ENCODE measurements around the gene ST3GAL3.

ST3GAL3 gene

GRCh38 chr1:43873851-43874250 lies 166.5 kb downstream of the ST3GAL3 start:
- no peaks in the 10 kb centered on the region for H3K9me3 ChIP-seq (ENCODE audit: control insufficient read depth in 1 of 2, low read length in 2 of 2)
- no peaks in the 10 kb centered on the region for H3K27me3 ChIP-seq (ENCODE audit: low read depth, low read length)
- peaks cover 0 to 4% of the 10 kb centered on the region in 2 donors for H3K4me1 ChIP-seq (ENCODE audit: control insufficient read depth in 1 of 2, insufficient read depth in 2 of 2, low read length in 2 of 2)

DNA sequence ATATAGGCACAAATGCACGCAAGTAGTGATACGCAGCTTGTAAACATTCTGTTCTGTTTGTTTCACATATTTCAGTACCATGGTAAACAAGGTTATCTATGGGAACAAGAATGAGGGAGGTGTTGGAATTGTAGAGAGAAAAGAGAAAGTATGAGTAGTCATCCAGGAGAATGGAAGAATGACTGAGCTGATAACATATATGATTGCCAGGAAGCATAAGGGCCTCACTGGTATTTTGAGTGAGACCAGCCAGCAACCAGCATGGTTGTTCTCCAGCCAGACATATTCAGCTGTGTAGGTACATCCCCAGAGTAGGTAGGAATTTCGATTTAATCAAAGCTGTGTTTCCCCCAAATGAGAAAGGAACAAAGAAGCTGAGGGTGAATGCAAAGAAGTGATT lies 167.4 kb downstream of the ST3GAL3 start:
- no peak overlapping the region for H3K4me3 ChIP-seq (ENCODE audit: low read depth in 1 of 2, low read length in 2 of 2)
- H3K9me3 ChIP-seq (ENCODE audit: control insufficient read depth in 1 of 2, low read length in 2 of 2): no peaks in the 10 kb centered on the region
- H3K36me3 ChIP-seq (ENCODE audit: control insufficient read depth in 1 of 2, insufficient read depth in 2 of 2, low read length in 2 of 2): no peaks in the 10 kb centered on the region
- H3K27ac ChIP-seq (ENCODE audit: low read length): no peak overlapping the region
- no peaks in the 10 kb centered on the region for H3K27me3 ChIP-seq (ENCODE audit: low read depth, low read length)
- no peaks in the 10 kb centered on the region for H3K4me1 ChIP-seq (ENCODE audit: control insufficient read depth in 1 of 2, insufficient read depth in 2 of 2, low read length in 2 of 2)

More at GRCh38 chr1:43873851-43874250, 166.5 kb downstream of the ST3GAL3 start:
- Histone ChIP-seq H3K27ac (ENCODE audit: low read length) (no peak overlapping the region), H3K36me3 (ENCODE audit: control insufficient read depth in 1 of 2, insufficient read depth in 2 of 2, low read length in 2 of 2) (no peaks in the 10 kb centered on the region), H3K4me3 (ENCODE audit: low read depth in 1 of 2, low read length in 2 of 2) (no peak overlapping the region)

GRCh38 chr1:43875331-43875730 lies 168.0 kb downstream of the ST3GAL3 start:
- Histone ChIP-seq H3K36me3 (ENCODE audit: control insufficient read depth in 1 of 2, insufficient read depth in 2 of 2, low read length in 2 of 2) (no peaks in the 10 kb centered on the region), H3K4me3 (ENCODE audit: low read depth in 1 of 2, low read length in 2 of 2) (no peak overlapping the region), H3K9me3 (ENCODE audit: control insufficient read depth in 1 of 2, low read length in 2 of 2) (no peaks in the 10 kb centered on the region), H3K27ac (ENCODE audit: low read length) (no peak overlapping the region), H3K27me3 (ENCODE audit: low read depth, low read length) (no peaks in the 10 kb centered on the region), H3K4me1 (ENCODE audit: control insufficient read depth in 1 of 2, insufficient read depth in 2 of 2, low read length in 2 of 2) (no peaks in the 10 kb centered on the region)

DNA sequence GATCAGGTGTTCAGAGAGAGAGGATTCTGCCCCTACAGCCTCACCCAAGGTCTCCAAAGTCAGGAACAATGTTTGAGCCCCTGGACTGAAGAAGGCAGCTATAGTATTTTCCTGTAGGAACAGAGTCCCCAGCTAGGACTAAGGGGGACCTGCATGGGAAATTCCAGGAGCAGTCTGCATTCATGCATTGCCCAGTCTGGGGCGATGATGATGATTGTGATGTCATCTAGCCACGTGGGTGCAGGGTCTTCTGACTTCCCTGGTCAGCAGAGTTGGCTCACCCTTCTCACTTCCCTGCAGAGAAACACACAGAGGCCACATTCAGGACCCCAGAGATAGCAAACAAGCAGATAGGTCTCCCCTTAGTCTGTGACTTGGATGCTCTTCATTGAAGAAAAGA lies 169.8 kb downstream of the ST3GAL3 start:
- H3K36me3 ChIP-seq (ENCODE audit: control insufficient read depth in 1 of 2, insufficient read depth in 2 of 2, low read length in 2 of 2): no peaks in the 10 kb centered on the region
- H3K4me1 ChIP-seq (ENCODE audit: control insufficient read depth in 1 of 2, insufficient read depth in 2 of 2, low read length in 2 of 2): no peaks in the 10 kb centered on the region
- H3K9me3 ChIP-seq (ENCODE audit: control insufficient read depth in 1 of 2, low read length in 2 of 2): no peaks in the 10 kb centered on the region
- H3K27ac ChIP-seq (ENCODE audit: low read length): no peak overlapping the region
- no peaks in the 10 kb centered on the region for H3K27me3 ChIP-seq (ENCODE audit: low read depth, low read length)
- no peak overlapping the region for H3K4me3 ChIP-seq (ENCODE audit: low read depth in 1 of 2, low read length in 2 of 2)

DNA sequence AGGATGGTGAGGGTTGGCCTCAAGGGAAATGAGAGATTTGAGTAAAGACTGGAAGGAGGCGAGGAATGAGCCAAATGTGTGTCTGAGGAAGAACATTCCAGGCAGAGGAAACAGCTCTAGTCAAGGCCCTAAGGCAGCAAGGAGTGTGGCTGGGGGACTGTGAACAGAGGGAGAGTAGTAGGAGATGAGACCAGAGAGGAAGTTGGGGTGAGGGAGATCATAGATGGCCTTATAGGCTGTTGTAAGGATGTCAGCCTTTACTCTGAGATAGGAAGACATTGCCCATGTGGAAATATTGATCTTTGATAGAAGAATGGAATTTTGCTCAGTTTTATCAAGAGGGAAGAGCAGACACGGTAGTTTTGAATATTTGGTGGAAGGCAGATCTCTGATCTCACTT lies 171.1 kb downstream of the ST3GAL3 start:
- no peak overlapping the region for H3K27ac ChIP-seq (ENCODE audit: low read length)
- H3K36me3 ChIP-seq (ENCODE audit: control insufficient read depth in 1 of 2, insufficient read depth in 2 of 2, low read length in 2 of 2): no peaks in the 10 kb centered on the region

GRCh38 chr1:43878854-43879253 lies 171.5 kb downstream of the ST3GAL3 start:
- H3K27ac ChIP-seq (ENCODE audit: low read length): no peak overlapping the region
- no peaks in the 10 kb centered on the region for H3K27me3 ChIP-seq (ENCODE audit: low read depth, low read length)
- no peaks in the 10 kb centered on the region for H3K9me3 ChIP-seq (ENCODE audit: control insufficient read depth in 1 of 2, low read length in 2 of 2)
- no peak overlapping the region for H3K4me3 ChIP-seq (ENCODE audit: low read depth in 1 of 2, low read length in 2 of 2)
- no peaks in the 10 kb centered on the region for H3K36me3 ChIP-seq (ENCODE audit: control insufficient read depth in 1 of 2, insufficient read depth in 2 of 2, low read length in 2 of 2)
- H3K4me1 ChIP-seq (ENCODE audit: control insufficient read depth in 1 of 2, insufficient read depth in 2 of 2, low read length in 2 of 2): no peaks in the 10 kb centered on the region

More for the DNA sequence above, 171.1 kb downstream of the ST3GAL3 start:
- Histone ChIP-seq H3K27me3 (ENCODE audit: low read depth, low read length) (no peaks in the 10 kb centered on the region), H3K4me1 (ENCODE audit: control insufficient read depth in 1 of 2, insufficient read depth in 2 of 2, low read length in 2 of 2) (no peaks in the 10 kb centered on the region), H3K9me3 (ENCODE audit: control insufficient read depth in 1 of 2, low read length in 2 of 2) (no peaks in the 10 kb centered on the region), H3K4me3 (ENCODE audit: low read depth in 1 of 2, low read length in 2 of 2) (no peak overlapping the region)

- Histone ChIP-seq H3K27me3 (ENCODE audit: low read depth, low read length) (no peaks in the 10 kb centered on the region), H3K9me3 (ENCODE audit: control insufficient read depth in 1 of 2, low read length in 2 of 2) (no peaks in the 10 kb centered on the region), H3K4me3 (ENCODE audit: low read depth in 1 of 2, low read length in 2 of 2) (no peak overlapping the region), H3K27ac (ENCODE audit: low read length) (no peak overlapping the region), H3K4me1 (ENCODE audit: control insufficient read depth in 1 of 2, insufficient read depth in 2 of 2, low read length in 2 of 2) (no peaks in the 10 kb centered on the region), H3K36me3 (ENCODE audit: control insufficient read depth in 1 of 2, insufficient read depth in 2 of 2, low read length in 2 of 2) (no peaks in the 10 kb centered on the region)
These were observed 172.1 kb downstream of the ST3GAL3 start for GRCh38 chr1:43879414-43879813.

DNA sequence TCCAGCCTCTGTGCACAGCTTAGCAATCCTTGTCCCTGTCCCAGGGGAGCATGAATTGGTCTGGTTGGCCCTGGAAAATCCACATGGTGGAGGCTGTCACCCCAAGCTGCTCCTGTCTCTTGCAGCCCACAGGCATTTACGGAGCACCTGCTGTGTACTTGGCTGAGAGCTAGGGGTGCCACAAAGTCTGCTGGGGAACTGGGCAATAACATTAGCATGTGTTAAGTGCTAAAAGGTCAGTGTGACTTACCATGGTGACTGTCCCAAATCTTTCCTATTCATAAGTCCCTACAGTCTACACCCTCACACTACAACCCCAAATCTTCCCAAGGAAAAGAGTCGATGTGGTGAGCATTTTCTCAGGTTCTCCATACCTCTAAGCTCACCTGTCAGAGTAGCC lies 172.7 kb downstream of the ST3GAL3 start:
- H3K27ac ChIP-seq (ENCODE audit: low read length): no peak overlapping the region
- no peaks in the 10 kb centered on the region for H3K9me3 ChIP-seq (ENCODE audit: control insufficient read depth in 1 of 2, low read length in 2 of 2)
- H3K27me3 ChIP-seq (ENCODE audit: low read depth, low read length): no peaks in the 10 kb centered on the region
- no peaks in the 10 kb centered on the region for H3K4me1 ChIP-seq (ENCODE audit: control insufficient read depth in 1 of 2, insufficient read depth in 2 of 2, low read length in 2 of 2)
- no peak overlapping the region for H3K4me3 ChIP-seq (ENCODE audit: low read depth in 1 of 2, low read length in 2 of 2)
- H3K36me3 ChIP-seq (ENCODE audit: control insufficient read depth in 1 of 2, insufficient read depth in 2 of 2, low read length in 2 of 2): no peaks in the 10 kb centered on the region

DNA sequence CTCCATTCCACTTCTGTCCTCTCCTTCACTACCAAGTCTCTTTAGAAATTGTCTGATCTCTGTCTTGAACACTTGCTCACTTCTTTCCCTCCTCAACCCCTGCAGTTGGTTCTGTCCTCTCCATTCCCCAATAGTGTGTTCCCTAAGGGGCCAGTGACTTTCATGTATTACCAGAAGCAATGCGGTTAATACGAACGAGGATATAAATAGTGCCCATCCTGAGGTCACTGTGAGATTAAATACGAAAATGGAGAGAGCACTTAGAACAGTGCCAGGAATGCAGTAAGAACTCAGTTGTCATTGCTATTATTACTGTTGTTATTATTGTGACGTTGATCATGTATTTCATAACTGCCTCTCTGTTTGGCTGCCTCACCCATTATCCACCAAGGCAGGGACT lies 173.3 kb downstream of the ST3GAL3 start:
- Histone ChIP-seq H3K9me3 (ENCODE audit: control insufficient read depth in 1 of 2, low read length in 2 of 2) (no peaks in the 10 kb centered on the region), H3K27ac (ENCODE audit: low read length) (no peak overlapping the region), H3K36me3 (ENCODE audit: control insufficient read depth in 1 of 2, insufficient read depth in 2 of 2, low read length in 2 of 2) (no peaks in the 10 kb centered on the region), H3K4me3 (ENCODE audit: low read depth in 1 of 2, low read length in 2 of 2) (no peak overlapping the region), H3K4me1 (ENCODE audit: control insufficient read depth in 1 of 2, insufficient read depth in 2 of 2, low read length in 2 of 2) (no peaks in the 10 kb centered on the region), H3K27me3 (ENCODE audit: low read depth, low read length) (no peaks in the 10 kb centered on the region)

GRCh38 chr1:43881415-43881814 lies 174.1 kb downstream of the ST3GAL3 start:
- Histone ChIP-seq H3K27ac (ENCODE audit: low read length) (no peak overlapping the region), H3K27me3 (ENCODE audit: low read depth, low read length) (no peaks in the 10 kb centered on the region)

GRCh38 chr1:43882763-43883162 lies 175.4 kb downstream of the ST3GAL3 start:
- Histone ChIP-seq H3K4me1 (ENCODE audit: control insufficient read depth in 1 of 2, insufficient read depth in 2 of 2, low read length in 2 of 2) (no peaks in the 10 kb centered on the region), H3K36me3 (ENCODE audit: control insufficient read depth in 1 of 2, insufficient read depth in 2 of 2, low read length in 2 of 2) (no peaks in the 10 kb centered on the region), H3K27ac (ENCODE audit: low read length) (no peak overlapping the region), H3K4me3 (ENCODE audit: low read depth in 1 of 2, low read length in 2 of 2) (no peak overlapping the region), H3K9me3 (ENCODE audit: control insufficient read depth in 1 of 2, low read length in 2 of 2) (no peaks in the 10 kb centered on the region), H3K27me3 (ENCODE audit: low read depth, low read length) (no peaks in the 10 kb centered on the region)

More at GRCh38 chr1:43881415-43881814, 174.1 kb downstream of the ST3GAL3 start:
- Histone ChIP-seq H3K9me3 (ENCODE audit: control insufficient read depth in 1 of 2, low read length in 2 of 2) (no peaks in the 10 kb centered on the region), H3K4me3 (ENCODE audit: low read depth in 1 of 2, low read length in 2 of 2) (no peak overlapping the region), H3K36me3 (ENCODE audit: control insufficient read depth in 1 of 2, insufficient read depth in 2 of 2, low read length in 2 of 2) (no peaks in the 10 kb centered on the region), H3K4me1 (ENCODE audit: control insufficient read depth in 1 of 2, insufficient read depth in 2 of 2, low read length in 2 of 2) (no peaks in the 10 kb centered on the region)

GRCh38 chr1:43883321-43883720 lies 176.0 kb downstream of the ST3GAL3 start:
- Histone ChIP-seq H3K27me3 (ENCODE audit: low read depth, low read length) (no peaks in the 10 kb centered on the region), H3K27ac (ENCODE audit: low read length) (no peak overlapping the region), H3K9me3 (ENCODE audit: control insufficient read depth in 1 of 2, low read length in 2 of 2) (no peaks in the 10 kb centered on the region)

More at GRCh38 chr1:43883321-43883720, 176.0 kb downstream of the ST3GAL3 start:
- no peaks in the 10 kb centered on the region for H3K4me1 ChIP-seq (ENCODE audit: control insufficient read depth in 1 of 2, insufficient read depth in 2 of 2, low read length in 2 of 2)
- no peaks in the 10 kb centered on the region for H3K36me3 ChIP-seq (ENCODE audit: control insufficient read depth in 1 of 2, insufficient read depth in 2 of 2, low read length in 2 of 2)
- H3K4me3 ChIP-seq (ENCODE audit: low read depth in 1 of 2, low read length in 2 of 2): no peak overlapping the region
